Left lung (tissue), 10 donors: ENCODE measurements around the gene CFAP43. TPM values are rescaled to one million over a fixed set of nuclear protein-coding genes. Genes with fewer than 3 reads are reported as not detected.
A peak's percentile ranks its signal among the peaks of the same experiment; 100 is the strongest.

ENCODE experiments used
- ATAC-seq: fragments of 200-7000 bp; cut with Tn5 transposase; one replicate; pipeline ENCODE4 v1.9.1; 2020; ENCODE audit warnings: moderate library complexity
- DNase-seq, 4 donors: peaks; one replicate each; pipeline ENCODE4 v3.0.0-alpha.2; 2013 to 2020
- H3K27ac ChIP-seq, 2 donors: fragments of 200-600 bp; sonication (generic) in 1 of 2; one replicate each; pipeline versions ENCODE4 v1.5.0 to v1.8.0; 2020 to 2021
- H3K27me3 ChIP-seq, 2 donors: fragments of 200-600 bp; sonication (generic) in 1 of 2; one replicate each; pipeline versions ENCODE4 v1.5.0 to v1.8.0; 2020 to 2021
- H3K36me3 ChIP-seq, 2 donors: fragments of 200-600 bp; sonication (generic) in 1 of 2; one replicate each; pipeline versions ENCODE4 v1.5.0 to v1.8.0; 2020 to 2021
- H3K4me1 ChIP-seq, 2 donors: fragments of 200-600 bp; one replicate each; pipeline ENCODE4 v1.8.0; 2021
- H3K4me3 ChIP-seq, 2 donors: fragments of 200-600 bp; sonication (generic) in 1 of 2; one replicate each; pipeline versions ENCODE4 v1.5.0 to v1.8.0; 2020 to 2021; ENCODE audit warnings: mild to moderate bottlenecking in 1 of 2
- H3K9me3 ChIP-seq, 2 donors: fragments of 200-600 bp; sonication (generic) in 1 of 2; one replicate each; pipeline versions ENCODE4 v1.5.0 to v1.8.0; 2020 to 2021
- intact Hi-C, 2 donors: fragments of 100-400 bp; cut with DNase I; formaldehyde crosslinking; loops; one replicate each; pipeline versions ENCODE4 v1.11.2 to v1.14.2; 2022
- polyA plus RNA-seq, 6 donors: library from polyadenylated mRNA; unstranded; fragments of 120-200 nt; gene quantifications; one replicate each; pipeline ENCODE4 v1.2.1, GENCODE V29; 2013; ENCODE audit not compliant: insufficient read length in 6 of 6
- total RNA-seq, 2 donors: library from RNA; stranded (reverse); fragmentation: NEBNext Ultra II Directional; extraction: Animal tissue kit (Norgen Biotek cat#: 25700); gene quantifications; one replicate each; pipeline ENCODE4 v1.2.1, GENCODE V29; 2021
- TF ChIP-seq, protein P1 (sequence below), 2 donors: fragments of 200-600 bp; sonication (generic) in 1 of 2; IDR thresholded peaks; one replicate each; pipeline versions ENCODE4 v1.5.0 to v1.8.0; 2021; ENCODE audit warnings: antibody characterized with exemption in 2 of 2
- donor health status: DM: no; HTN: yes; CAD: no.
- donor health status: DM: no; HTN: no; CAD: no.

CFAP43 gene
- total and polyA plus RNA-seq, 8 donors: 0.70 to 24.5 (median 11.9) TPM

DNA sequence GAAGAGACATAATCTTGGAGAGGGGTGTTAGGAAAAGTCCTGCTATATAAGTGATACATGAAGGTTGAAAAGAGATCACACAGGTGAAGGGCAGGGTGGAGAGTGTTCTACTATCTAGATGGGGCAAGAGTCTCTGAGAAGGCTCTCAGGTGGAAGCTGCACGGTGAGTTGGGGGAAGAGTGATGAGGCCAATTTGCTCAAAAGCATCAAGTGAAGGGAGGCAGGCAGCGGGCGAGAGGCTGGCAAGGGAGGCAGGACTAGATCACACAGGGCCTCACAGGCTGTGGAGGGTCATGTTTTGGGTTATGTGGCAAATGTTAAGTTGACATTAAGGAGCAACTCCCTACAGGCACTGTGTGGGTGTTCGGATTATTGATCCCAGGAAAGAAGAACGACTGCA lies 143.9 kb downstream of the CFAP43 start:
- ATAC-seq (no peak), DNase-seq (no peak)
- H3K9me3 ChIP-seq: no peaks in the 10 kb centered on the region
- no peaks in the 10 kb centered on the region for H3K27me3 ChIP-seq
- no peak overlapping the region for H3K27ac ChIP-seq
- H3K36me3 ChIP-seq: no peaks in the 10 kb centered on the region
- TF ChIP-seq, protein P1, sequence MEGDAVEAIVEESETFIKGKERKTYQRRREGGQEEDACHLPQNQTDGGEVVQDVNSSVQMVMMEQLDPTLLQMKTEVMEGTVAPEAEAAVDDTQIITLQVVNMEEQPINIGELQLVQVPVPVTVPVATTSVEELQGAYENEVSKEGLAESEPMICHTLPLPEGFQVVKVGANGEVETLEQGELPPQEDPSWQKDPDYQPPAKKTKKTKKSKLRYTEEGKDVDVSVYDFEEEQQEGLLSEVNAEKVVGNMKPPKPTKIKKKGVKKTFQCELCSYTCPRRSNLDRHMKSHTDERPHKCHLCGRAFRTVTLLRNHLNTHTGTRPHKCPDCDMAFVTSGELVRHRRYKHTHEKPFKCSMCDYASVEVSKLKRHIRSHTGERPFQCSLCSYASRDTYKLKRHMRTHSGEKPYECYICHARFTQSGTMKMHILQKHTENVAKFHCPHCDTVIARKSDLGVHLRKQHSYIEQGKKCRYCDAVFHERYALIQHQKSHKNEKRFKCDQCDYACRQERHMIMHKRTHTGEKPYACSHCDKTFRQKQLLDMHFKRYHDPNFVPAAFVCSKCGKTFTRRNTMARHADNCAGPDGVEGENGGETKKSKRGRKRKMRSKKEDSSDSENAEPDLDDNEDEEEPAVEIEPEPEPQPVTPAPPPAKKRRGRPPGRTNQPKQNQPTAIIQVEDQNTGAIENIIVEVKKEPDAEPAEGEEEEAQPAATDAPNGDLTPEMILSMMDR (IDR thresholded peaks at IDR 0.05): no peak
- no peak overlapping the region for H3K4me3 ChIP-seq
- no peaks in the 10 kb centered on the region for H3K4me1 ChIP-seq
- intact Hi-C loops: no loop called here

DNA sequence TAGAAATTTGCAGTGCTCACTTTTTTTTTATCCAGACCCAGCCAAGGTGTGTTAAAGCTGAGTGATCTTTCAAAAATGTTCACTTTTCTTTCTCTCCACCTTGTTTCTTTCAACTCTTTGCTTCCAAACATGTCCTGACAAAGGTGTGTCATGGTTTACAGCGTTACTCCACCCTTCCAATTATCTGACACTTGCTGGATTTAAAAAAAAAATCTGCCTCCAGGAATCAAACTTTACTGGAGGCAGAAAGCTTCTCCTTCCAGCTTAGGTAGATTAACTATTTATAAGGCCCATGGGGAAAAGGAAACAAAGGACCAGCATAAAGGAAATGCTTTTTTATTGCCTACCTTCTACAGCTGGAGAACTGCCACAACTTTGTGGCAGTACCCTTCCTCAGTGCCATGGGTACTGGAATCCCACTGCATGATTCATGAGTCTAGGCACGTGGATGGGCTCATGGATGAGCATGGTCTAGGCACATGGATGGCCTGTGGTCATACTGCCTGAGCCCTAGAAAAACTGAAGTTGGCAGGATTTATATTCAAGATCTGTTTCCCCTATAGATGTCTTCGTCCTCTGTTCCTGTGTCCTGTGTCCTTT lies 146.3 kb downstream of the CFAP43 start, which contains the start of gene COL17A1:
TSS of gene COL17A1 (minus strand) at position 80 of the 600 bp plus-strand sequence. CDS start 5,207 bp downstream, outside the sequence.
- Histone ChIP-seq H3K27ac (peak within 1 kb of the TSS in 1 of 2 donors; percentile 54), H3K36me3 (no peaks in the 10 kb centered on the region), H3K27me3 (no peaks in the 10 kb centered on the region), H3K4me1 (no peaks in the 10 kb centered on the region), H3K9me3 (no peaks in the 10 kb centered on the region), H3K4me3 (no peak within 1 kb of the TSS)
- intact Hi-C loops: no loop called here
- ATAC-seq (no peak), DNase-seq (no peak)
- TF ChIP-seq, protein P1 (IDR thresholded peaks at IDR 0.05): no peak

GRCh38 chr10:104084482-104085142 lies 147.6 kb downstream of the CFAP43 start:
- intact Hi-C loops: no loop called here
- Histone ChIP-seq H3K9me3 (no peaks in the 10 kb centered on the region), H3K4me3 (no peak overlapping the region), H3K27ac (peak overlapping the region in 1 of 2 donors; percentile 54), H3K27me3 (no peaks in the 10 kb centered on the region), H3K36me3 (no peaks in the 10 kb centered on the region), H3K4me1 (no peaks in the 10 kb centered on the region)
- DNase-seq: peak in 1 of 4 donors; percentile 21
- peak; percentile 77 for ATAC-seq
- TF ChIP-seq, protein P1 (IDR thresholded peaks at IDR 0.05): no peak

GRCh38 chr10:104081998-104082397 lies 150.2 kb downstream of the CFAP43 start:
- Histone ChIP-seq H3K9me3 (no peaks in the 10 kb centered on the region), H3K4me1 (no peaks in the 10 kb centered on the region), H3K36me3 (no peaks in the 10 kb centered on the region), H3K4me3 (no peak overlapping the region), H3K27ac (no peak overlapping the region), H3K27me3 (no peaks in the 10 kb centered on the region)
- no peak for ATAC-seq
- intact Hi-C loops: no loop called here
- DNase-seq: no peak
- TF ChIP-seq, protein P1 (IDR thresholded peaks at IDR 0.05): no peak

GRCh38 chr10:104080762-104081161 lies 151.4 kb downstream of the CFAP43 start:
- intact Hi-C loops: no loop called here
- TF ChIP-seq, protein P1 (IDR thresholded peaks at IDR 0.05): peak in 1 of 2 donors; percentile 33
- peak; percentile 11 for ATAC-seq
- Histone ChIP-seq H3K36me3 (no peaks in the 10 kb centered on the region), H3K9me3 (no peaks in the 10 kb centered on the region), H3K4me1 (no peaks in the 10 kb centered on the region), H3K27me3 (peaks cover 0 to under 1% of the 10 kb centered on the region in 2 donors), H3K4me3 (no peak overlapping the region), H3K27ac (no peak overlapping the region)
- DNase-seq: no peak
